ENCODE measurements around the gene ZNF407. TPM values are rescaled to one million over a fixed set of nuclear protein-coding genes. Genes with fewer than 3 reads are reported as not detected.

The ZNF407 gene
- total and polyA plus RNA-seq, 4 donors: 2.8 to 34.9 (median 9.5) TPM

GRCh38 chr18:75054046-75054445 lies 456.4 kb downstream of the ZNF407 start:
- H3K36me3 ChIP-seq (ENCODE audit: control insufficient read depth in 4 of 4, insufficient read depth in 4 of 4, low read length in 4 of 4): no peaks in the 10 kb centered on the region
- no peak overlapping the region for H3K27ac ChIP-seq (ENCODE audit: low read depth in 1 of 2, low read length in 1 of 2)
- peaks cover 0 to 2% (median 0%) of the 10 kb centered on the region in 4 donors for H3K9me3 ChIP-seq (ENCODE audit: control insufficient read depth in 4 of 4, insufficient read depth in 3 of 4, low read length in 3 of 4)
- TF ChIP-seq, protein P1, sequence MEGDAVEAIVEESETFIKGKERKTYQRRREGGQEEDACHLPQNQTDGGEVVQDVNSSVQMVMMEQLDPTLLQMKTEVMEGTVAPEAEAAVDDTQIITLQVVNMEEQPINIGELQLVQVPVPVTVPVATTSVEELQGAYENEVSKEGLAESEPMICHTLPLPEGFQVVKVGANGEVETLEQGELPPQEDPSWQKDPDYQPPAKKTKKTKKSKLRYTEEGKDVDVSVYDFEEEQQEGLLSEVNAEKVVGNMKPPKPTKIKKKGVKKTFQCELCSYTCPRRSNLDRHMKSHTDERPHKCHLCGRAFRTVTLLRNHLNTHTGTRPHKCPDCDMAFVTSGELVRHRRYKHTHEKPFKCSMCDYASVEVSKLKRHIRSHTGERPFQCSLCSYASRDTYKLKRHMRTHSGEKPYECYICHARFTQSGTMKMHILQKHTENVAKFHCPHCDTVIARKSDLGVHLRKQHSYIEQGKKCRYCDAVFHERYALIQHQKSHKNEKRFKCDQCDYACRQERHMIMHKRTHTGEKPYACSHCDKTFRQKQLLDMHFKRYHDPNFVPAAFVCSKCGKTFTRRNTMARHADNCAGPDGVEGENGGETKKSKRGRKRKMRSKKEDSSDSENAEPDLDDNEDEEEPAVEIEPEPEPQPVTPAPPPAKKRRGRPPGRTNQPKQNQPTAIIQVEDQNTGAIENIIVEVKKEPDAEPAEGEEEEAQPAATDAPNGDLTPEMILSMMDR (IDR thresholded peaks at IDR 0.05; ENCODE audit: control extremely low read depth, extremely low read depth): no peak
- H3K9ac ChIP-seq (ENCODE audit: insufficient read depth in 1 of 2, low read length in 2 of 2): no peak overlapping the region
- DNase-seq: peak; percentile 58 to 85 (median 84)
- no peaks in the 10 kb centered on the region for H3K27me3 ChIP-seq (ENCODE audit: control insufficient read depth in 3 of 3, insufficient read depth in 3 of 3, low read length in 2 of 3)
- no peak overlapping the region for H3K4me3 ChIP-seq
- ATAC-seq (ENCODE audit: insufficient read depth, low FRiP score): no peak
- peaks cover 8 to 23% (median 14%) of the 10 kb centered on the region in 5 donors for H3K4me1 ChIP-seq (ENCODE audit: control insufficient read depth in 5 of 5, insufficient read depth in 5 of 5, low read length in 5 of 5)
- 86 to 88% methylated on average over 7 of the region's 7 CpGs for WGBS, 2 donors

GRCh38 chr18:75054611-75055010 lies 456.9 kb downstream of the ZNF407 start:
- DNase-seq (no peak), ATAC-seq (ENCODE audit: insufficient read depth, low FRiP score) (no peak)
- Histone ChIP-seq H3K4me1 (ENCODE audit: control insufficient read depth in 5 of 5, insufficient read depth in 5 of 5, low read length in 5 of 5) (peaks cover 5 to 23% (median 14%) of the 10 kb centered on the region in 5 donors), H3K27me3 (ENCODE audit: control insufficient read depth in 3 of 3, insufficient read depth in 3 of 3, low read length in 2 of 3) (no peaks in the 10 kb centered on the region), H3K36me3 (ENCODE audit: control insufficient read depth in 4 of 4, insufficient read depth in 4 of 4, low read length in 4 of 4) (no peaks in the 10 kb centered on the region), H3K4me3 (no peak overlapping the region), H3K9me3 (ENCODE audit: control insufficient read depth in 4 of 4, insufficient read depth in 3 of 4, low read length in 3 of 4) (peaks cover 0 to 2% (median 0%) of the 10 kb centered on the region in 4 donors), H3K9ac (ENCODE audit: insufficient read depth in 1 of 2, low read length in 2 of 2) (no peak overlapping the region), H3K27ac (ENCODE audit: low read depth in 1 of 2, low read length in 1 of 2) (no peak overlapping the region)
- 96 to 98% methylated on average over 5 of the region's 5 CpGs for WGBS, 2 donors
- TF ChIP-seq, protein P1 (IDR thresholded peaks at IDR 0.05; ENCODE audit: control extremely low read depth, extremely low read depth): no peak

DNA sequence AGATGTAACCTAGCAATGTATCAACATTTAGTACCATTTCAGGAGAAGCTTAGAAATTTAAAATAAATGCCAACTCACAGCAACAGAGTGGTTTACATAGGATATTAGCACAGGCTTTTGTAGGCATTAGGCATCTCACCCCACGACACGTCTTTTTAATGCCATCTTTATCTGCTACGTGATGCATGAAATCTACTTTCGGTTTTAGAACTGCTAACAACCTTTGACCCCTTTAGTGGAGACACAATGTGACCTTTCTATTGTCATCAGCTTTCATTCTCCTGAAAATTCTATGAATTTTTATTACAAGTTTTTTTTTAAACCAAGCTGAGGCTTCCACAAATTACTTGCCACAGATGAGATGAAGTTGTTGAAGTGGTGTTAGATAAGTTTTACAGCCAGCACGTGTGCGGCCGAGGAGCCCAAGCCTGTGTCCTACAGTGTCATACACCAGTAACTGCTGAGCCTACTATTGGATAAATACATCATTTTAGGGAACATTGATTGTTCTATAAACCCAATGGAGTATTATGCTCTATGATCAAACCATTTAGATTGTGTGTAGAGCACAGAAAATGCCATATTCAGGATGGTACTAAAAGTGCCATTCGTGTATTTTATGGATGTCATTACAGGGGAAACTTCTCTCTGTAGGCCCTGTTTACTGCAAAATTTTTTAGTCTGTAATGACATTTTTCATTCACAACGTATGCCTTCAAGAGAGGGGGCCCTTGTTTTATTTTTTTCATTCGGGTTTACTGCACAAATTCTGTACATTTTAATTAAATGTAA lies 459.7 kb downstream of the ZNF407 start:
- Histone ChIP-seq H3K36me3 (ENCODE audit: control insufficient read depth in 4 of 4, insufficient read depth in 4 of 4, low read length in 4 of 4) (no peaks in the 10 kb centered on the region), H3K9ac (ENCODE audit: insufficient read depth in 1 of 2, low read length in 2 of 2) (no peak overlapping the region), H3K4me3 (no peak overlapping the region), H3K27me3 (ENCODE audit: control insufficient read depth in 3 of 3, insufficient read depth in 3 of 3, low read length in 2 of 3) (no peaks in the 10 kb centered on the region), H3K4me1 (ENCODE audit: control insufficient read depth in 5 of 5, insufficient read depth in 5 of 5, low read length in 5 of 5) (peaks cover 0 to 20% (median 9%) of the 10 kb centered on the region in 5 donors), H3K27ac (ENCODE audit: low read depth in 1 of 2, low read length in 1 of 2) (peak overlapping the region in 1 of 2 donors; percentile 12), H3K9me3 (ENCODE audit: control insufficient read depth in 4 of 4, insufficient read depth in 3 of 4, low read length in 3 of 4) (no peaks in the 10 kb centered on the region)
- ATAC-seq (ENCODE audit: insufficient read depth, low FRiP score) (no peak), DNase-seq (no peak)
- WGBS, 2 donors: 95 to 96% methylated on average over 10 of the region's 10 CpGs
- TF ChIP-seq, protein P1 (IDR thresholded peaks at IDR 0.05; ENCODE audit: control extremely low read depth, extremely low read depth): no peak
